Tongue (tissue), 3 donors: Measurements from ENCODE around the gene MESD. TPM values are rescaled to one million over a fixed set of nuclear protein-coding genes. Genes with fewer than 3 reads are reported as not detected.

ENCODE experiments used
- DNase-seq: peaks from one replicate; pipeline ENCODE4 v3.0.0-alpha.2; 2015
- small RNA-seq: library from RNA; depleted of rRNA; stranded (forward); fragments of <200 nt; gene quantifications from one replicate; pipeline ENCODE3, GENCODE V24; 2014; ENCODE audit warnings: low replicate concordance
- total RNA-seq: library from RNA; depleted of rRNA; stranded (reverse); fragments of >200 nt; gene quantifications from one replicate; pipeline ENCODE4 v1.2.3, GENCODE V29; 2014

Gene MESD
- total RNA-seq, 1 donor from 2014 or later = 16.9 TPM

DNA sequence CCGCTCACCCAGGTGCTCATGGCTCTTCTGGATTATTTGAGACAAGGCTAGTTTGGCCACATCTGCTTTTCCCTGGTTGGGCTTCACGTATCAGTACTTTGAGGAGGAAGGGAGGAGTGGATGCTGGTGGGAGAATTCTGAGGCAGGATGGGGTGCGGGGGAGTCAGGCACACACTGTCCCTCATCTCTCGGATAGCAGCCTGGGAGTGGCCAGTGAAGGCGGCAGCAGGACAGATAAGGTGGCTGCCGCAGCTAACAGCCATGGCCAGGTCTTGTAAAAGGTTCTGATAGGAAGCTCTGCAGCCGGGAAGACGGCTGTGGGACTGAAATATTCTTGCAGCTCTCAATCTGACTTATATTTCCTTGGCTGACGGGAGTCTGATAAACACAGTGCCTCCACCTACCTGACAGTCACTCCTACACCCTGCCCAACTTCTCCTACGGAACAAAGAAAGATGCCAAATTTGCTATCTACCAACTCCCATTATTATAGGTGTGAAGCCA is 87.3 kb downstream of the MESD start:
- DNase-seq = no peak

DNA sequence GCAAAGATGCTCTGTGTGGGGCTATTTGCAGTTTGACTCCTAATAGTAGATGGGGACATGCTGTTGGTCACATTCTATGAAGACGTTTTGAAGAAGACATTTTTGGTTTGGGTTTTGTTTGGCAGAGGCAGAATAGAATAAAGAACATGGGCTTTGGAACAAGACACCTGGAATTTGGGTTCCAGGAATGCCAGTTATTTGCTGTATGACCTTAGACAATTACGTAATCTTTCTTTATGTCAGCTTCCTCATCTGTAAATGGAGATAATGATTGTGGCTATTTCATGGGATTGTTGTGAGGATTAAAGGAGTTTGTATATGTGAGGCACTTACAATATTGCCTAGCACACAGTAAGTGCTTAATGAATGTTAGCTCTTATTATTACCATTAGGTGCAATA is 91.6 kb downstream of the MESD start:
- no peak for DNase-seq

Small RNA genes within 50 kb of the gene (small RNA-seq; reads per million reads assigned to genes)
- not detected for gene MIR4514

Other genes starting within 250 kb of the MESD start
- gene CEMIP, start 210.4 kb downstream of the MESD start, total RNA-seq = 0.82 TPM
- 12.7 TPM for gene TLNRD1, start 11.1 kb upstream of the MESD start, total RNA-seq
- gene CFAP161, start 144.5 kb upstream of the MESD start, total RNA-seq = 0.21 TPM
- gene IL16, start 207.1 kb upstream of the MESD start, total RNA-seq = 6.5 TPM